Muscle of leg (tissue), 11 donors: Measurements from ENCODE around the gene NCF4. TPM values are rescaled to one million over a fixed set of nuclear protein-coding genes. Genes with fewer than 3 reads are reported as not detected.
A peak's percentile ranks its signal among the peaks of the same experiment; 100 is the strongest.

Source experiments
- DNase-seq: peaks from one replicate; pipeline ENCODE4 v3.0.0; 2013
- H3K27ac ChIP-seq: one replicate; pipeline ENCODE4 v1.5.1; 2013; ENCODE audit warnings: mild to moderate bottlenecking, low read length, control low read depth
- H3K27me3 ChIP-seq: one replicate; pipeline ENCODE4 v1.6.1; 2013; ENCODE audit warnings: low read length; ENCODE audit not compliant: control insufficient read depth, insufficient read depth
- H3K36me3 ChIP-seq: one replicate; pipeline ENCODE4 v1.6.1; 2013; ENCODE audit warnings: low read length; ENCODE audit not compliant: control insufficient read depth, insufficient read depth
- H3K4me1 ChIP-seq: one replicate; pipeline ENCODE4 v1.6.1; 2013; ENCODE audit warnings: low read length; ENCODE audit not compliant: control insufficient read depth, insufficient read depth
- H3K4me3 ChIP-seq: one replicate; pipeline ENCODE4 v1.5.1; 2013; ENCODE audit warnings: low read length, control low read depth
- H3K9me3 ChIP-seq: replicated peaks from 2 replicates; pipeline ENCODE4 v1.6.1; 2013; ENCODE audit warnings: low read depth, low read length; ENCODE audit not compliant: control insufficient read depth
- WGBS: methylation state at CpG from one replicate; pipeline ENCODE4 v1.1.5; 2013; ENCODE audit warnings: missing lambda C conversion rate; ENCODE audit not compliant: insufficient coverage; 5-methylcytosine and 5-hydroxymethylcytosine counted together
- polyA plus RNA-seq, 8 donors: library from polyadenylated mRNA; unstranded; fragments of 120-200 nt; gene quantifications; one replicate each; pipeline versions ENCODE4 v1.2.1 to v1.2.3, GENCODE V29; 2013; ENCODE audit warnings: inconsistent platforms in 1 of 8, low replicate concordance in 1 of 8; ENCODE audit not compliant: insufficient read length in 8 of 8, insufficient read depth in 1 of 8
- total RNA-seq: library from RNA; stranded (reverse); fragments of 120-200 nt; gene quantifications from one replicate; pipeline ENCODE4 v1.2.4, GENCODE V29; 2013

NCF4 gene
- total and polyA plus RNA-seq, 9 donors, result 3.7 to 6.2 (median 4.8) TPM

GRCh38 chr22:36819112-36819511 is 41.7 kb upstream of the NCF4 start:
- H3K4me3 ChIP-seq, result no peak overlapping the region
- no peaks in the 10 kb centered on the region for H3K9me3 ChIP-seq
- WGBS, result no CpG with 5 or more reads among the region's 9 CpGs
- H3K4me1 ChIP-seq, result peaks cover 37% of the 10 kb centered on the region
- no peak for DNase-seq
- H3K27me3 ChIP-seq, result peaks cover 62% of the 10 kb centered on the region
- no peaks in the 10 kb centered on the region for H3K36me3 ChIP-seq
- H3K27ac ChIP-seq, result no peak overlapping the region

- 37% methylated on average over 3 of the region's 6 CpGs for WGBS
- DNase-seq, result no peak
Measured at GRCh38 chr22:36822581-36822980, 38.2 kb upstream of the NCF4 start.

GRCh38 chr22:36823186-36823839 is 37.5 kb upstream of the NCF4 start:
- H3K36me3 ChIP-seq, result no peaks in the 10 kb centered on the region
- H3K27me3 ChIP-seq, result peaks cover 26% of the 10 kb centered on the region
- DNase-seq, result peak; percentile 88
- H3K4me1 ChIP-seq, result peaks cover 26% of the 10 kb centered on the region
- no peaks in the 10 kb centered on the region for H3K9me3 ChIP-seq
- peak overlapping the region; percentile 68 for H3K27ac ChIP-seq
- WGBS, result 66% methylated on average over 6 of the region's 17 CpGs
- no peak overlapping the region for H3K4me3 ChIP-seq

More at GRCh38 chr22:36822581-36822980, 38.2 kb upstream of the NCF4 start:
- H3K27me3 ChIP-seq, result peaks cover 31% of the 10 kb centered on the region
- peaks cover 26% of the 10 kb centered on the region for H3K4me1 ChIP-seq
- no peak overlapping the region for H3K4me3 ChIP-seq
- H3K36me3 ChIP-seq, result no peaks in the 10 kb centered on the region
- no peak overlapping the region for H3K27ac ChIP-seq
- H3K9me3 ChIP-seq, result no peaks in the 10 kb centered on the region

GRCh38 chr22:36824655-36825054 is 36.2 kb upstream of the NCF4 start:
- peaks cover 14% of the 10 kb centered on the region for H3K27me3 ChIP-seq
- H3K36me3 ChIP-seq, result no peaks in the 10 kb centered on the region
- 95% methylated on average over 2 of the region's 2 CpGs for WGBS

GRCh38 chr22:36826262-36826661 is 34.5 kb upstream of the NCF4 start:
- H3K36me3 ChIP-seq, result no peaks in the 10 kb centered on the region
- no peak overlapping the region for H3K27ac ChIP-seq
- H3K4me1 ChIP-seq, result peaks cover 20% of the 10 kb centered on the region
- H3K4me3 ChIP-seq, result no peak overlapping the region
- WGBS, result 76% methylated on average over 6 of the region's 6 CpGs
- peaks cover 8% of the 10 kb centered on the region for H3K27me3 ChIP-seq
- DNase-seq, result no peak
- no peaks in the 10 kb centered on the region for H3K9me3 ChIP-seq

More at GRCh38 chr22:36824655-36825054, 36.2 kb upstream of the NCF4 start:
- H3K4me3 ChIP-seq, result no peak overlapping the region
- H3K27ac ChIP-seq, result no peak overlapping the region
- peaks cover 21% of the 10 kb centered on the region for H3K4me1 ChIP-seq
- no peak for DNase-seq
- H3K9me3 ChIP-seq, result no peaks in the 10 kb centered on the region

GRCh38 chr22:36828815-36829214 is 32.0 kb upstream of the NCF4 start:
- H3K27ac ChIP-seq, result no peak overlapping the region
- H3K27me3 ChIP-seq, result peaks cover 8% of the 10 kb centered on the region
- no peak overlapping the region for H3K4me3 ChIP-seq
- no peaks in the 10 kb centered on the region for H3K9me3 ChIP-seq
- H3K4me1 ChIP-seq, result peaks cover 5% of the 10 kb centered on the region
- no peak for DNase-seq
- WGBS, result 83% methylated on average over 3 of the region's 3 CpGs
- H3K36me3 ChIP-seq, result no peaks in the 10 kb centered on the region

- Histone ChIP-seq H3K27me3 (peaks cover 8% of the 10 kb centered on the region), H3K9me3 (no peaks in the 10 kb centered on the region), H3K27ac (no peak overlapping the region), H3K4me1 (no peaks in the 10 kb centered on the region), H3K36me3 (no peaks in the 10 kb centered on the region), H3K4me3 (no peak overlapping the region)
- DNase-seq, result no peak
- WGBS, result 82% methylated on average over 2 of the region's 5 CpGs
Measured at GRCh38 chr22:36829370-36830002, 31.3 kb upstream of the NCF4 start.

GRCh38 chr22:36830601-36831000 is 30.2 kb upstream of the NCF4 start:
- no peak for DNase-seq
- WGBS, result no CpG with 5 or more reads among the region's 2 CpGs

GRCh38 chr22:36831206-36831605 is 29.6 kb upstream of the NCF4 start:
- no peak overlapping the region for H3K4me3 ChIP-seq
- no peaks in the 10 kb centered on the region for H3K36me3 ChIP-seq
- no peak for DNase-seq
- H3K27ac ChIP-seq, result no peak overlapping the region
- H3K4me1 ChIP-seq, result no peaks in the 10 kb centered on the region
- peaks cover 10% of the 10 kb centered on the region for H3K27me3 ChIP-seq
- H3K9me3 ChIP-seq, result no peaks in the 10 kb centered on the region

More at GRCh38 chr22:36830601-36831000, 30.2 kb upstream of the NCF4 start:
- Histone ChIP-seq H3K4me3 (no peak overlapping the region), H3K36me3 (no peaks in the 10 kb centered on the region), H3K27ac (no peak overlapping the region), H3K9me3 (no peaks in the 10 kb centered on the region), H3K4me1 (no peaks in the 10 kb centered on the region), H3K27me3 (peaks cover 10% of the 10 kb centered on the region)

- 85% methylated on average over 3 of the region's 3 CpGs for WGBS
- H3K27ac ChIP-seq, result no peak overlapping the region
- no peaks in the 10 kb centered on the region for H3K9me3 ChIP-seq
- H3K4me1 ChIP-seq, result no peaks in the 10 kb centered on the region
- H3K36me3 ChIP-seq, result no peaks in the 10 kb centered on the region
- H3K4me3 ChIP-seq, result no peak overlapping the region
- no peak for DNase-seq
- H3K27me3 ChIP-seq, result peaks cover 10% of the 10 kb centered on the region
Measured at GRCh38 chr22:36831717-36832116, 29.1 kb upstream of the NCF4 start.
